Testis (tissue), 3 donors: ENCODE measurements around the gene PXN. TPM values are rescaled to one million over a fixed set of nuclear protein-coding genes. Genes with fewer than 3 reads are reported as not detected.
"Not testable (repeated sequence)": the region's sequence is repeated elsewhere in the genome, so short reads cannot be mapped to it uniquely, and the experiment has no call there.

Experiments used
- DNase-seq: peaks from one replicate; pipeline ENCODE4 v3.0.0-alpha.2; 2019
- H3K27ac ChIP-seq, 2 donors: fragments of 200-600 bp; sonication (generic); one replicate each; pipeline ENCODE4 v1.5.1; 2019
- H3K27me3 ChIP-seq: fragments of 200-600 bp; sonication (generic); one replicate; pipeline ENCODE4 v1.5.1; 2019
- H3K36me3 ChIP-seq: fragments of 200-600 bp; sonication (generic); one replicate; pipeline ENCODE4 v1.5.1; 2017; ENCODE audit warnings: low read depth; ENCODE audit errors: missing control alignments
- H3K4me1 ChIP-seq: fragments of 200-600 bp; sonication (generic); one replicate; pipeline ENCODE4 v1.5.1; 2019
- H3K4me3 ChIP-seq, 2 donors: fragments of 200-600 bp; sonication (generic); one replicate each; pipeline ENCODE4 v1.5.1; 2017 to 2019
- H3K9me3 ChIP-seq: fragments of 200-600 bp; sonication (generic); one replicate; pipeline ENCODE4 v1.5.1; 2017
- POLR2A ChIP-seq: fragments of 450-650 bp; IDR thresholded peaks from one replicate; pipeline ENCODE4 v1.6.1; 2017; ENCODE audit warnings: antibody characterized with exemption, mild to moderate bottlenecking, moderate library complexity
- WGBS, 2 donors: methylation state at CpG; one replicate each; pipeline ENCODE4 v1.1.5; 2018; 5-methylcytosine and 5-hydroxymethylcytosine counted together
- intact Hi-C: fragments of 100-400 bp; cut with DNase I; formaldehyde crosslinking; loops from one replicate; pipeline ENCODE4 v1.15.1; 2023; ENCODE audit warnings: low total_unique reads
- polyA plus RNA-seq: library from polyadenylated mRNA; stranded (reverse); fragments of 350-450 nt; fragmentation: Illumina TruSeq; extraction: RNeasy Lipid Tissue Mini Kit (QIAGEN cat#74804); gene quantifications from one replicate; pipeline ENCODE4 v1.2.3, GENCODE V29; 2014; ENCODE audit warnings: low read depth, low replicate concordance; ENCODE audit not compliant: insufficient read depth
- total RNA-seq, 2 donors: library from RNA; depleted of rRNA; stranded (reverse); fragments of >200 nt; gene quantifications; one replicate each; pipeline ENCODE4 v1.2.3, GENCODE V29; 2016
- TF ChIP-seq, protein P1 (sequence below), 3 experiments: fragments of 450-650 bp in 2 of 3; fragments of 200-600 bp in 1 of 3; sonication (generic) in 1 of 3; IDR thresholded peaks; one replicate each; pipeline ENCODE4 v1.5.1; 2016 to 2019; ENCODE audit warnings: antibody characterized with exemption in 3 of 3, mild to moderate bottlenecking in 2 of 3, moderate library complexity in 1 of 3

PXN gene
- total and polyA plus RNA-seq, 3 donors from 2014 or later, result 81.8 to 89.6 (median 84.9) TPM

DNA sequence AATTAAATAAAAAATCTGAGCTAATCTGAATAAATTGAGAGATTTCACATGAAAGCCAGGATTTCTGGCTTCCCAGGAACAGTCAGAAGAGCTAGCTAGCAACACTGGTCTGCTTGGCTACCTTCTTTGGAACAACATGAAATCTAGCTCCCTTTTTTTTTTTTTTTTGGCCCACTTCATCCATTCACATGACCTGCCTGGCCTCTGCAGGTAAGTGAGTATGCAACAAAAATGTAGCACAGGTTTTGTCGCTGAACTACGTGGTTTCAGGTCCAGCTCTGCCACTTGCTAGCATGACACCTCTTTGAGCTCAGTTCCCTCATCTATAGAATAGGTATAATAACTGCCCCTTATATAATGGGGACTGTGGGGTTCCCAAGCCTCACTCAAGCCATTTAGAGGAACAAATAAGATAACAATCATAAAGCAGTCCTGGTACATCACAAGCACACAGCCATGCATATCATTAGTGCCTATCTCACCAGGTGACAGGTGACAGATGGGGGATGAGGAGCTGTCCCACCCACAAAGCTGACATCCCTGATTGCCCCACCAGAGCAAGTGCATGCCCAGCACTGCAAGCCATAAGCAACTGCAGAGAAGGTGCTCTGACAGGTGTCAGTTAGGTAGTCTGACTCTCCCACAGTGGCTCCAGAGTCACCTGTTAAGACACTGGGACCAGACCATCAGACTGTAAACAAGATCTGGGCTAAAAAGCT is 25.6 kb downstream of the PXN start:
- Histone ChIP-seq H3K9me3 (no peaks in the 10 kb centered on the region), H3K27ac (peak overlapping the region in 1 of 2 donors; percentile 81), H3K4me1 (peaks cover 67% of the 10 kb centered on the region), H3K36me3 (no peaks in the 10 kb centered on the region), H3K4me3 (no peak overlapping the region), H3K27me3 (no peaks in the 10 kb centered on the region)
- intact Hi-C loops, result no loop called here
- DNase-seq, result no peak
- 87 to 91% methylated on average over 2 of the region's 2 CpGs for WGBS, 2 donors
- TF ChIP-seq, protein P1, sequence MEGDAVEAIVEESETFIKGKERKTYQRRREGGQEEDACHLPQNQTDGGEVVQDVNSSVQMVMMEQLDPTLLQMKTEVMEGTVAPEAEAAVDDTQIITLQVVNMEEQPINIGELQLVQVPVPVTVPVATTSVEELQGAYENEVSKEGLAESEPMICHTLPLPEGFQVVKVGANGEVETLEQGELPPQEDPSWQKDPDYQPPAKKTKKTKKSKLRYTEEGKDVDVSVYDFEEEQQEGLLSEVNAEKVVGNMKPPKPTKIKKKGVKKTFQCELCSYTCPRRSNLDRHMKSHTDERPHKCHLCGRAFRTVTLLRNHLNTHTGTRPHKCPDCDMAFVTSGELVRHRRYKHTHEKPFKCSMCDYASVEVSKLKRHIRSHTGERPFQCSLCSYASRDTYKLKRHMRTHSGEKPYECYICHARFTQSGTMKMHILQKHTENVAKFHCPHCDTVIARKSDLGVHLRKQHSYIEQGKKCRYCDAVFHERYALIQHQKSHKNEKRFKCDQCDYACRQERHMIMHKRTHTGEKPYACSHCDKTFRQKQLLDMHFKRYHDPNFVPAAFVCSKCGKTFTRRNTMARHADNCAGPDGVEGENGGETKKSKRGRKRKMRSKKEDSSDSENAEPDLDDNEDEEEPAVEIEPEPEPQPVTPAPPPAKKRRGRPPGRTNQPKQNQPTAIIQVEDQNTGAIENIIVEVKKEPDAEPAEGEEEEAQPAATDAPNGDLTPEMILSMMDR (IDR thresholded peaks at IDR 0.05), result no peak
- TF ChIP-seq POLR2A, result no peak

DNA sequence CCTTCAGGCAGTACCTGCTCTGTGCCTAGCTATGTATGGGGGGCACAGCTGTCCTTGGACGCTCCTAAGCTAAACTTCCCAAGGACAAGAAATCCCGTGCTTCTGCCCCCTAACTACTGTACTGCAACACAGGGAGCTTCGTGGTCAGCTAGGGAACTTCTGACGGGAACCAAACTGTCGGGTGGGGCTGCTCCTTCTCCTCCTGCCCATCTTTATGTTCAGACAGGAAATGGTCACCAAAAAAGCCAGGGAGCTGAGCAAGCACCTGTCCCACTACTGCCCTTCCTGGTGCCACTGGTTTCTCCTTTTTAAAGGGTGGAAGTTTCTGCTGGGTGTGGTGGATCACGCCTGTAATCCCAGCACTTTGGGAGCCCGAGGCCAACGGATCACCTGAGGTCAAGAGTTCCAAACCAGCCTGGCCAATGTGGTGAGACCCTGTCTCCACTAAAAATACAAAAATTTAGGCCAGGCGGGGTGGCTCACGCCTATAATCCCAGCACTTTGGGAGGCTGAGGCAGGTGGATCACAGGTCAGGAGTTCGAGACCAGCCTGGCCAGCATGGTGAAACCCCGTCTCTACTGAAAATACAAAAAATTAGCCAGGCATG is 26.6 kb downstream of the PXN start:
- no peak for TF ChIP-seq POLR2A
- TF ChIP-seq, protein P1 (IDR thresholded peaks at IDR 0.05), result no peak
- Histone ChIP-seq H3K9me3 (no peaks in the 10 kb centered on the region), H3K36me3 (no peaks in the 10 kb centered on the region), H3K27ac (peak overlapping the region in 1 of 2 donors; percentile 57), H3K27me3 (no peaks in the 10 kb centered on the region), H3K4me3 (no peak overlapping the region), H3K4me1 (peaks cover 75% of the 10 kb centered on the region)
- no peak for DNase-seq
- intact Hi-C loops, result no loop called here
- WGBS, 2 donors, result 81 to 89% methylated on average over 11 to 12 of the region's 12 CpGs

DNA sequence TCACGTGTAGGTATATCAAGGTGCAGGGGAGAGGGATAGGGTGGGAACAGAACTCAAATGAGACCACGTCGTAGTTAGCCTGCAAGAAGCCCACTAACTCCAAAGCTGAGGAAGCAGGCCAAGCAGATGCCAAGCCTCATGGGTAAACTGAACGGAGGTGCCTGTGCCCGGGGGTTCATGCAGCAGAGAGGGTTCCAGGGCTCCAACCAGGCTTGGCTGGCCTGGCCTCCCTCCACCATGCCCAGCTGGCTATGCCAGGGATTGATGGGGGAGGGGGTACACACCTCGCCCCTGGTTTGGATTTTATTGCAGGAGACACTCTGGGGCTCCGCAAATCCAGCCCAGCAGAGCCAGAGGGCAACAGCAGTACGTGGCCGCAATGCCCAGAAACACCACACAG is 27.3 kb downstream of the PXN start:
- 74% methylated on average over 9 of the region's 9 CpGs for WGBS, 2 donors
- no peaks in the 10 kb centered on the region for H3K27me3 ChIP-seq
- H3K27ac ChIP-seq, result peak overlapping the region in 1 of 2 donors; percentile 57
- no peak for DNase-seq
- peaks cover 81% of the 10 kb centered on the region for H3K4me1 ChIP-seq
- H3K36me3 ChIP-seq, result no peaks in the 10 kb centered on the region
- TF ChIP-seq, protein P1 (IDR thresholded peaks at IDR 0.05), result no peak
- TF ChIP-seq POLR2A, result no peak
- no peak overlapping the region for H3K4me3 ChIP-seq
- intact Hi-C loops, result no loop called here
- no peaks in the 10 kb centered on the region for H3K9me3 ChIP-seq

DNA sequence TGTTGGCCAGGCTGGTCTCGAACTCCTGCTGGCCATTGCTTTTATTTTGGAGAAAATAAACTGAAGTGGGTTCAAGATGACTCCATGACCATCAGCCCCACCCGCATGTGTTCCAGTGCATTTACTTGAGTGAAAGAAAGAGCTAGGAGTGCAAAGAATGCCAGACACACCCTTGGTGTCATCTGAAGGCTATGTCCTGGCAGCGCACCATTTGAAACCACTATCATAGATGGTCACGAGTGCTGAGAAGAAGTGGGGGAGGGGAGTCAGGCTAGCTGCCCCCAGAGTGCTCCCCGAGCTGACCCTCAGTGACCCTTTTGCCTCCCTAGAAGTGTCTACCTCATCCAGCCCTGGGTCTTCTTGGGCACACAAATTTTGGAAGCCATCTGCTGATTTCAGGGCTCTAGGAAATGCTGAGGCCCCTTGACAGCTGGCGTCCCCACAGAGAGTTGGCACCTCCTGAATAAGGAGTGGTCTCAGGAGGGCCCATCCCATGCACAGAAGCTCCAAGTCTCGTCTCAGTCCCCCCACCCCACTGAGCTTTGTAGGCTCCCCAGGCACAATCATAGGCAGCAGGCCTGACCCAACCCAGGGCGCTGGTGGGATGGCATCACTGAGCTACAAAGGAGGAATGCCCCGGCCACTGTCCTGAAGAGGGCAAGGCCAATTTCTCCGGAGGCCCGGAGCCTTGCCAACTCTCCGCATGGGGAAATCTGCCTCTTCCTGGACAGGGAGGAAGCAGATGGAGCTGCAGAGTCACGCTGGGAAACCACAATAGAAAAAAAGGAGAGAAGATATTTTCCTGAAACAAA is 28.0 kb downstream of the PXN start:
- DNase-seq, result peak; percentile 64

DNA sequence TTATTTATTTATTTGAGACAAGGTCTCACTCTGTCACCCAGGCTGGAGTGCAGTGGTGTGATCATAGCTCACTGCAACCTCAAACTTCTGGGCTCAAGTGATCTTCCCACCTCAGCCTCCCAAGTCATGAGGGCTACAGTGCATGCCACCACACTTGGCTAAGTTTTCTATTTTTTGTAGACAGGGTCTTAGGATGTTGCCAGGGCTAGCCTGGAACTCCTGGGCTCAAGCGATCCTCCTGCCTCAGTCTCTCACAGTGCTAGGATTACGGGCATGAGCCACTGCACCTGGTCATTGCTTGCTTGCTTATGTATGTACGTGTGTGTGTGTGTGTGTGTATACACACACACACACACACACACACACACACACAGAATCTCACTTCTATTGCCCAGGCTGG is 28.7 kb downstream of the PXN start:
- H3K4me3 ChIP-seq, DNase-seq, H3K36me3 ChIP-seq, intact Hi-C loops, H3K9me3 ChIP-seq, H3K27me3 ChIP-seq: not testable (repeated sequence)
- Histone ChIP-seq H3K4me1 (peaks cover 81% of the 10 kb centered on the region), H3K27ac (peak overlapping the region in 1 of 2 donors; percentile 57)
- 90 to 97% methylated on average over 2 to 3 of the region's 3 CpGs for WGBS, 2 donors

More for the DNA sequence above, 28.0 kb downstream of the PXN start:
- Histone ChIP-seq H3K27ac (peak overlapping the region in 1 of 2 donors; percentile 57), H3K4me3 (no peak overlapping the region), H3K27me3 (no peaks in the 10 kb centered on the region), H3K36me3 (no peaks in the 10 kb centered on the region), H3K9me3 (no peaks in the 10 kb centered on the region), H3K4me1 (peaks cover 81% of the 10 kb centered on the region)
- WGBS, 2 donors, result 60 to 61% methylated on average over 13 of the region's 13 CpGs
- TF ChIP-seq POLR2A, result no peak
- TF ChIP-seq, protein P1 (IDR thresholded peaks at IDR 0.05), result no peak
- intact Hi-C loops, result no loop called here
